Measurements from ENCODE around the gene ZNF529.

The ZNF529 gene

GRCh38 chr19:36573020-36573894 lies at the start of gene ZNF529:
ZNF529 (minus strand) TSS chr19:36573292; CDS start chr19:36572346, 946 bp downstream.
- TF ChIP-seq CREB1 (IDR thresholded peaks at IDR 0.05; ENCODE audit: low read depth), result peak; percentile 14; the same call in 1 of the 2 replicates
- TF ChIP-seq EGR1 (IDR thresholded peaks at IDR 0.05), result 0 out of 2 replicates have a peak, but pooled peaks have one; percentile 55
- TF ChIP-seq TEAD4 (IDR thresholded peaks at IDR 0.05), result no peak
- no peak for TF ChIP-seq REST (IDR thresholded peaks at IDR 0.05; ENCODE audit: low read depth)
- TF ChIP-seq NFIC (IDR thresholded peaks at IDR 0.05), result no peak
- no peak for TF ChIP-seq EP300 (IDR thresholded peaks at IDR 0.05; ENCODE audit: borderline replicate concordance)
- TF ChIP-seq YY1 (IDR thresholded peaks at IDR 0.05; ENCODE audit: low read depth), result 0 out of 2 replicates have a peak, but pooled peaks have one; percentile 18
- no peak for TF ChIP-seq RAD21 (IDR thresholded peaks at IDR 0.05; ENCODE audit: low read depth)
- TF ChIP-seq USF1 (IDR thresholded peaks at IDR 0.05), result peak; percentile 56; the same call in 1 of the 2 replicates
- peak; percentile 98 for TF ChIP-seq MAX (IDR thresholded peaks at IDR 0.05)
- TF ChIP-seq TAF1 (IDR thresholded peaks at IDR 0.05; ENCODE audit: low read depth), result no peak
- no peak; the same call in 1 of the 2 replicates for TF ChIP-seq ZBTB7A (IDR thresholded peaks at IDR 0.05; ENCODE audit: low read depth)
- TF ChIP-seq FOXM1 (IDR thresholded peaks at IDR 0.05; ENCODE audit: borderline replicate concordance, low read depth), result no peak

GRCh38 chr19:36605877-36606478 lies 32.9 kb upstream of the ZNF529 start:
- TF ChIP-seq MAX (IDR thresholded peaks at IDR 0.05), result no peak
- TF ChIP-seq TAF1 (IDR thresholded peaks at IDR 0.05; ENCODE audit: low read depth), result no peak
- no peak for TF ChIP-seq CEBPB (IDR thresholded peaks at IDR 0.05)
- TF ChIP-seq FOXM1 (IDR thresholded peaks at IDR 0.05; ENCODE audit: borderline replicate concordance, low read depth), result no peak
- no peak for TF ChIP-seq YY1 (IDR thresholded peaks at IDR 0.05; ENCODE audit: low read depth)
- TF ChIP-seq TCF12 (IDR thresholded peaks at IDR 0.05; ENCODE audit: low read depth), result no peak
- TF ChIP-seq NFIC (IDR thresholded peaks at IDR 0.05), result no peak
- TF ChIP-seq CREB1 (IDR thresholded peaks at IDR 0.05; ENCODE audit: low read depth), result no peak
- no peak for TF ChIP-seq EP300 (IDR thresholded peaks at IDR 0.05; ENCODE audit: borderline replicate concordance)
- TF ChIP-seq EGR1 (IDR thresholded peaks at IDR 0.05), result no peak
- no peak for TF ChIP-seq ZBTB7A (IDR thresholded peaks at IDR 0.05; ENCODE audit: low read depth)
- no peak for TF ChIP-seq REST (IDR thresholded peaks at IDR 0.05; ENCODE audit: low read depth)
- TF ChIP-seq TEAD4 (IDR thresholded peaks at IDR 0.05), result no peak
- TF ChIP-seq USF1 (IDR thresholded peaks at IDR 0.05), result no peak
- no peak for TF ChIP-seq RAD21 (IDR thresholded peaks at IDR 0.05; ENCODE audit: low read depth)

- TF ChIP-seq TAF1 (IDR thresholded peaks at IDR 0.05; ENCODE audit: low read depth) (peak; percentile 55), USF1 (IDR thresholded peaks at IDR 0.05) (no peak), MAX (IDR thresholded peaks at IDR 0.05) (peak; percentile 14)
Observed at GRCh38 chr19:36605101-36605876, 32.2 kb upstream of the ZNF529 start, which contains the start of gene ZNF382. ZNF382 (plus strand) TSS chr19:36605313; CDS start chr19:36609915, 4,602 bp downstream.

GRCh38 chr19:36604656-36605100 lies 31.6 kb upstream of the ZNF529 start:
- TF ChIP-seq EP300 (IDR thresholded peaks at IDR 0.05; ENCODE audit: borderline replicate concordance), result no peak; the same call in 1 of the 2 replicates
- TF ChIP-seq CREB1 (IDR thresholded peaks at IDR 0.05; ENCODE audit: low read depth), result peak; percentile 44; the same call in 1 of the 2 replicates
- TF ChIP-seq EGR1 (IDR thresholded peaks at IDR 0.05), result no peak
- no peak for TF ChIP-seq TAF1 (IDR thresholded peaks at IDR 0.05; ENCODE audit: low read depth)
- TF ChIP-seq CEBPB (IDR thresholded peaks at IDR 0.05), result no peak

Data from Ishikawa (cell line).